H1 (cell line): ENCODE measurements around the gene LAMA4. TPM values are rescaled to one million over a fixed set of nuclear protein-coding genes. Genes with fewer than 3 reads are reported as not detected.

Source experiments
- CBX5 ChIP-seq: fragments of 300-800, 300-1000 bp; sonication (generic); IDR thresholded peaks from 2 replicates; pipeline ENCODE4 v1.7.1; 2016; ENCODE audit warnings: antibody characterized with exemption, low read length, low read depth
- CTBP2 ChIP-seq: IDR thresholded peaks from 2 replicates; pipeline ENCODE4 v1.7.0; 2011; ENCODE audit warnings: borderline replicate concordance, mild to moderate bottlenecking, moderate library complexity, mixed read lengths, low read length; ENCODE audit not compliant: insufficient read depth, insufficient read length
- JUN ChIP-seq: IDR thresholded peaks from 2 replicates; pipeline ENCODE4 v1.6.1; 2011; ENCODE audit warnings: low read depth, mild to moderate bottlenecking, improper control_type of control experiment, low read length
- JUND ChIP-seq: IDR thresholded peaks from 2 replicates; pipeline ENCODE4 v1.6.1; 2011; ENCODE audit warnings: mild to moderate bottlenecking, improper control_type of control experiment, low read length
- KDM4A ChIP-seq: IDR thresholded peaks from one replicate; pipeline ENCODE4 v1.7.1; 2012; ENCODE audit warnings: low read depth, mild to moderate bottlenecking, moderate library complexity, low read length, inconsistent platforms; ENCODE audit not compliant: severe bottlenecking
- RAD21 ChIP-seq, 2 experiments: IDR thresholded peaks in 1 of 2; conservative IDR thresholded peaks in 1 of 2; 2 replicates each; pipeline ENCODE4 v1.6.1; 2011; ENCODE audit warnings: low read depth in 2 of 2, low read length in 2 of 2, improper control_type of control experiment in 1 of 2, inconsistent platforms in 1 of 2, mild to moderate bottlenecking in 1 of 2, moderate library complexity in 1 of 2
- SP1 ChIP-seq: IDR thresholded peaks from 2 replicates; pipeline ENCODE4 v1.6.1; 2011; ENCODE audit warnings: low read depth, low read length
- polyA plus RNA-seq, 7 experiments: library from polyadenylated mRNA; depleted of rRNA in 3 of 7; stranded (reverse) in 5 of 7; unstranded in 2 of 7; fragments of >200 nt in 5 of 7; fragments of 200-250 nt in 2 of 7; gene quantifications; 1 replicate in 5 of 7; 2 replicates in 1 of 7; 4 replicates in 1 of 7; pipeline versions ENCODE4 v1.2.1 to v1.2.3, GENCODE V29; 2011 to 2013; ENCODE audit warnings: missing spikeins in 2 of 7, mixed read lengths in 2 of 7
- total RNA-seq: library from RNA; stranded (reverse); fragmentation: NEBNext Ultra II Directional; extraction: Animal tissue kit (Norgen Biotek cat#: 25700); gene quantifications from 2 replicates; pipeline ENCODE4 v1.2.1, GENCODE V29; 2021
- TF ChIP-seq, protein P1 (sequence below): IDR thresholded peaks from 2 replicates; pipeline ENCODE4 v1.6.1; 2012; ENCODE audit warnings: low read length, inconsistent platforms
- TF ChIP-seq, protein P2 (sequence below): IDR thresholded peaks from 2 replicates; pipeline ENCODE4 v1.6.1; 2011; ENCODE audit warnings: low read depth, mild to moderate bottlenecking, low read length; ENCODE audit not compliant: insufficient read depth

The LAMA4 gene
- total and polyA plus RNA-seq, 2 of the 8 experiments (the other 6 are each of a cell fraction or from before 2014, with no cell fraction given) = 0.95 to 1.5 TPM

DNA sequence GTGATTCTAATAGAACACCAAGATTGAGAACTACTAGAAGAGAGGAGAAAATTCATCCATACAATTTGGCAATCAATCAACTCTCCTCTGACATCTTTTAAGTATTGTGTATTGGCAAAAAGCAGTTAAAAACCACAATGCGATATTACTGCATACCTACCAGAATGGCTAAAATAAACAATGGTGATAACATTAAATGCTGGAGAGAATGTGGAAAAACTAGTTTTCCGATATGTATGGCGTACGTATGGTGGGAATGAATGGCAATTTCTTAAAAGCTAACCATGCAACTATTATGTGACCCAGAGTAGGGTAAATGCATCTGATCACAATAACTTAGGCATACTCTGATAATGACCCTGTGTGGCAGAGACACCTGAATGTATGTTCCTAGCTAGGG, 29.3 kb upstream of the LAMA4 start (continued):
- TF ChIP-seq, protein P1, sequence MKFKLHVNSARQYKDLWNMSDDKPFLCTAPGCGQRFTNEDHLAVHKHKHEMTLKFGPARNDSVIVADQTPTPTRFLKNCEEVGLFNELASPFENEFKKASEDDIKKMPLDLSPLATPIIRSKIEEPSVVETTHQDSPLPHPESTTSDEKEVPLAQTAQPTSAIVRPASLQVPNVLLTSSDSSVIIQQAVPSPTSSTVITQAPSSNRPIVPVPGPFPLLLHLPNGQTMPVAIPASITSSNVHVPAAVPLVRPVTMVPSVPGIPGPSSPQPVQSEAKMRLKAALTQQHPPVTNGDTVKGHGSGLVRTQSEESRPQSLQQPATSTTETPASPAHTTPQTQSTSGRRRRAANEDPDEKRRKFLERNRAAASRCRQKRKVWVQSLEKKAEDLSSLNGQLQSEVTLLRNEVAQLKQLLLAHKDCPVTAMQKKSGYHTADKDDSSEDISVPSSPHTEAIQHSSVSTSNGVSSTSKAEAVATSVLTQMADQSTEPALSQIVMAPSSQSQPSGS = no peak
- no peak for TF ChIP-seq CBX5
- TF ChIP-seq SP1 = no peak
- no peak for TF ChIP-seq JUN
- no peak for TF ChIP-seq RAD21 (IDR thresholded peaks at IDR 0.05 in 1 of 2, conservative IDR thresholded peaks at IDR 0.05 in 1 of 2; ENCODE audit: low read depth in 2 of 2, low read length in 2 of 2)
- no peak for TF ChIP-seq KDM4A
- TF ChIP-seq, protein P2, sequence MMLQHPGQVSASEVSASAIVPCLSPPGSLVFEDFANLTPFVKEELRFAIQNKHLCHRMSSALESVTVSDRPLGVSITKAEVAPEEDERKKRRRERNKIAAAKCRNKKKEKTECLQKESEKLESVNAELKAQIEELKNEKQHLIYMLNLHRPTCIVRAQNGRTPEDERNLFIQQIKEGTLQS = no peak
- no peak for TF ChIP-seq JUND
- TF ChIP-seq CTBP2 = no peak
